Endothelial cell of umbilical vein (primary cell): ENCODE data around the gene EIF2B4.

Experiments
- CTCF ChIP-seq, 2 donors: IDR thresholded peaks; 1 replicate in 1 of 2; 2 replicates in 1 of 2; pipeline ENCODE4 v1.5.1; 2011; ENCODE audit warnings: low read length in 2 of 2, mild to moderate bottlenecking in 2 of 2, moderate library complexity in 2 of 2, control low read depth in 1 of 2, inconsistent platforms in 1 of 2, low read depth in 1 of 2; ENCODE audit not compliant: insufficient read depth in 1 of 2; ENCODE audit errors: extremely low read depth in 1 of 2
- EZH2 ChIP-seq: IDR thresholded peaks from 2 replicates; pipeline ENCODE4 v1.6.1; 2012; ENCODE audit warnings: borderline replicate concordance, low read depth, mild to moderate bottlenecking, moderate library complexity, low read length, inconsistent platforms; ENCODE audit not compliant: severe bottlenecking
- FOS ChIP-seq: IDR thresholded peaks from 2 replicates; pipeline ENCODE4 v1.6.1; 2011; ENCODE audit warnings: mild to moderate bottlenecking, low read length, moderate library complexity, borderline replicate concordance; ENCODE audit not compliant: insufficient read depth
- JUN ChIP-seq: IDR thresholded peaks from 2 replicates; pipeline ENCODE4 v1.6.1; 2011; ENCODE audit warnings: borderline replicate concordance, low read depth; ENCODE audit not compliant: insufficient read length, insufficient read depth
- MAX ChIP-seq: IDR thresholded peaks from 2 replicates; pipeline ENCODE4 v1.6.1; 2011; ENCODE audit not compliant: insufficient read depth, insufficient read length
- MYC ChIP-seq: IDR thresholded peaks from one replicate; pipeline ENCODE4 v1.6.1; 2011; ENCODE audit warnings: mild to moderate bottlenecking, low read depth, low read length
- POLR2A ChIP-seq: IDR thresholded peaks from 2 replicates; pipeline ENCODE4 v1.6.1; 2012; ENCODE audit warnings: low read depth, mild to moderate bottlenecking, control low read depth, low read length
- POLR2AphosphoS5 ChIP-seq: IDR thresholded peaks from 2 replicates; pipeline ENCODE4 v1.6.1; 2012; ENCODE audit warnings: low read depth, mild to moderate bottlenecking, control low read depth, low read length, moderate library complexity; ENCODE audit not compliant: insufficient read depth

- TF ChIP-seq POLR2A (no peak), POLR2AphosphoS5 (no peak), CTCF (IDR thresholded peaks at IDR 0.05; ENCODE audit: extremely low read depth in 1 of 2, insufficient read depth in 1 of 2, low read depth in 1 of 2, low read length in 2 of 2) (no peak), FOS (no peak), EZH2 (no peak), MAX (no peak), MYC (no peak), JUN (no peak)
Observed at GRCh38 chr2:27378809-27379290, 8.7 kb upstream of the EIF2B4 start.
